HCT116 (cell line): Measurements from ENCODE around the gene C5AR2.

Experiments
- JUND ChIP-seq: IDR thresholded peaks from 2 replicates; pipeline ENCODE4 v1.6.1; 2012
- POLR2AphosphoS5 ChIP-seq: IDR thresholded peaks from 2 replicates; pipeline ENCODE4 v1.6.1; 2011; ENCODE audit warnings: mild to moderate bottlenecking, low read depth, low read length, moderate library complexity
- RAD21 ChIP-seq: IDR thresholded peaks from 2 replicates; pipeline ENCODE4 v1.6.1; 2012; ENCODE audit warnings: low read depth, mild to moderate bottlenecking

DNA sequence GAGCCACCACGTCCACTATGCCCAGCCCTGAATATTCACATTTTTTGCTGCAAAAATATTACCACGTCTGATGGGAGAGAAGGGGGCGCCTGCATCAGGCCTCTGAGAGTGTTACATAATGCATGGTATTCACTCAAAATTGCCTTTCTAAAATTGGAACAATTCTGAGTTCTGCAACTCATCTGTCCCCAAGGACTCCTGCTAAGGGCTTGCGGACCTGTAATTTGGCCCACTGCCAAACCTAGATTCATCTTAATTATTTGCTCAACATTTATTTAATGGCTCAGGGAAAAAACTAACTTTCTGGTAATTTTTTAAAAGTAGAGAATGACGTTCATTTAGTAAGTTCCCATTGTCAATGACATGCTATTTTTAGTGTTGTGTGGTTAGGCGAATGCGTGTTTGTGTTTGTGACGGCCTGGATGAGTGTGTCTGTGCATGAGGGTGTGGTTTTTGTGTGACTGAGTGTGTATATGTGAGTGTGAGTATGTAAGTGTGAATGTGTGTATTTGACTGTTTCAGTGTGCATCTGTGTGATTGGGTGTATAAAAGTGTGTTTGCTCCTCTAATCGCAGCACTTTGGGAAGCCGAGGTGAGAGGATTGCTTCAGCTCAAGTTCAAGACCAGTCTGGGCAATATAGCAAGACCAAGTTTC, 48.4 kb upstream of the C5AR2 start:
- no peak for TF ChIP-seq POLR2AphosphoS5
- TF ChIP-seq JUND: no peak
- TF ChIP-seq RAD21: no peak
